Esophagus squamous epithelium (tissue), 5 donors: ENCODE measurements around the gene ANKLE2. TPM values are rescaled to one million over a fixed set of nuclear protein-coding genes. Genes with fewer than 3 reads are reported as not detected.

ENCODE experiments used
- DNase-seq: peaks from one replicate; lab custom pipeline; 2025; lab: John Stamatoyannopoulos, UW
- H3K27ac ChIP-seq, 4 donors: fragments of 200-600 bp; sonication (generic); one replicate each; pipeline ENCODE4 v1.5.1; 2016 to 2019; ENCODE audit warnings: mild to moderate bottlenecking in 1 of 4
- H3K27me3 ChIP-seq, 4 donors: fragments of 200-600 bp; sonication (generic); 1 replicate in 3 of 4; 2 replicates in 1 of 4; pipeline versions ENCODE4 v1.5.1 to v1.6.0; 2017 to 2021; ENCODE audit warnings: antibody characterized with exemption in 1 of 4
- H3K36me3 ChIP-seq, 3 donors: fragments of 200-600 bp; sonication (generic); one replicate each; pipeline ENCODE4 v1.5.1; 2016 to 2019
- H3K4me1 ChIP-seq, 3 donors: fragments of 200-600 bp; sonication (generic); one replicate each; pipeline ENCODE4 v1.5.1; 2017 to 2019
- H3K4me3 ChIP-seq, 4 donors: fragments of 200-600 bp; sonication (generic); 1 replicate in 3 of 4; 2 replicates in 1 of 4; pipeline ENCODE4 v1.5.1; 2016 to 2019; ENCODE audit warnings: mild to moderate bottlenecking in 2 of 4, moderate library complexity in 1 of 4
- H3K9me3 ChIP-seq, 3 donors: fragments of 200-600 bp; sonication (generic); one replicate each; pipeline ENCODE4 v1.5.1; 2016 to 2019
- POLR2A ChIP-seq, 4 donors: fragments of 450-650 bp; IDR thresholded peaks; one replicate each; pipeline ENCODE4 v1.6.1; 2017; ENCODE audit warnings: antibody characterized with exemption in 4 of 4, mild to moderate bottlenecking in 4 of 4, moderate library complexity in 3 of 4
- WGBS, 2 donors: methylation state at CpG; one replicate each; pipeline ENCODE4 v1.1.5; 2018; 5-methylcytosine and 5-hydroxymethylcytosine counted together
- intact Hi-C: fragments of 100-400 bp; cut with DNase I; formaldehyde crosslinking; loops from one replicate; pipeline ENCODE4 v1.15.0; 2022
- total RNA-seq, 4 donors: library from RNA; depleted of rRNA; stranded (reverse); fragments of >200 nt; gene quantifications; one replicate each; pipeline ENCODE4 v1.1.0, GENCODE V29; 2016
- TF ChIP-seq, protein P1 (sequence below), 6 experiments: fragments of 450-650 bp in 4 of 6; fragments of 200-600 bp in 2 of 6; sonication (generic) in 2 of 6; IDR thresholded peaks; one replicate each; pipeline ENCODE4 v1.5.1; 2016 to 2019; ENCODE audit warnings: antibody characterized with exemption in 6 of 6, mild to moderate bottlenecking in 4 of 6, moderate library complexity in 4 of 6
- donor health status: DM: yes; HTN: yes; CAD: no.

ANKLE2 gene
- total RNA-seq, 4 donors from 2014 or later: 26.4 to 73.5 (median 57.7) TPM

DNA sequence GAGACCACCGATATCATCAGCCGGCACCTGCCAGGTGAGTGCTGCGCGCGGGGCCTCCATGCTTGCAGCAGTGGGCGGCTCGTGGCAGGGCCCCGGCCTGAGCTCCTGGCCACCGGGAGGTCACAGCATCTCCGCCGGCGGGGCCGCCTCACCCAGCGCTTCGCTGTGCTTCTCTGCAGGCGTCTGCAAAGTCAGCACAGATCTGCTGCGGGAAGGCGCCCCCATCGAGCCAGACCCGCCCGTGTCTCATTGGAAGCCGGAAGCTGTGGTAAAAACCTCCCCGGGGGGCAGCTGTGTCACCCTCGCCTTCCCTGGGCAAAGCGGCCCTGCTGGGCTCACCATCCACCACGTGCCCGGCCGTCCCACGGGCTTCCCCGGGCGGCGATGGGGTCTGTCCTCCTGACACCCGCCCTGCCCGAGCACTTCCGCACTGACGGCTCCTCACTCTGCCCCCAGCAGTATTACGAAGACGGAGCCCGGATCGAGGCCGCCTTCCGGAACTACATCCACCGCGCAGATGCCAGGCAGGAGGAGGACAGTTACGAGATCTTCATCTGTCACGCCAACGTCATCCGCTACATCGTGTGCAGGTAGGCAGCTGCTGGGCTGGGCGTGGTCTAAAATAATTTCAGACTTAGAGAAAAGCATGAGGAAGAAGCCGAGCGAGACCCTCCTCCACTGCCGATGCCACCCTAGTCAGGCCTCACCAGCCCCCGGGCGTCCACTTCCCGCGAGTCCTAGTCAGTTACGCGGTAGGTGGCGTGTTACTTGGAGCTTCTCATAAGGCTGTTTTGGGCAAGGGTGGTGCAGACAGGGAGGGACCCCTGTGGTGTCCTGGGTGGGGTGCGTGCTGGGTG, 43.9 kb downstream of the ANKLE2 start:
- Histone ChIP-seq H3K27me3 (no peaks in the 10 kb centered on the region), H3K9me3 (no peaks in the 10 kb centered on the region), H3K36me3 (peaks cover 21 to 82% (median 44%) of the 10 kb centered on the region in 3 donors), H3K4me1 (peaks cover 0 to 13% (median 6%) of the 10 kb centered on the region in 3 donors), H3K4me3 (no peak overlapping the region), H3K27ac (no peak overlapping the region)
- TF ChIP-seq, protein P1, sequence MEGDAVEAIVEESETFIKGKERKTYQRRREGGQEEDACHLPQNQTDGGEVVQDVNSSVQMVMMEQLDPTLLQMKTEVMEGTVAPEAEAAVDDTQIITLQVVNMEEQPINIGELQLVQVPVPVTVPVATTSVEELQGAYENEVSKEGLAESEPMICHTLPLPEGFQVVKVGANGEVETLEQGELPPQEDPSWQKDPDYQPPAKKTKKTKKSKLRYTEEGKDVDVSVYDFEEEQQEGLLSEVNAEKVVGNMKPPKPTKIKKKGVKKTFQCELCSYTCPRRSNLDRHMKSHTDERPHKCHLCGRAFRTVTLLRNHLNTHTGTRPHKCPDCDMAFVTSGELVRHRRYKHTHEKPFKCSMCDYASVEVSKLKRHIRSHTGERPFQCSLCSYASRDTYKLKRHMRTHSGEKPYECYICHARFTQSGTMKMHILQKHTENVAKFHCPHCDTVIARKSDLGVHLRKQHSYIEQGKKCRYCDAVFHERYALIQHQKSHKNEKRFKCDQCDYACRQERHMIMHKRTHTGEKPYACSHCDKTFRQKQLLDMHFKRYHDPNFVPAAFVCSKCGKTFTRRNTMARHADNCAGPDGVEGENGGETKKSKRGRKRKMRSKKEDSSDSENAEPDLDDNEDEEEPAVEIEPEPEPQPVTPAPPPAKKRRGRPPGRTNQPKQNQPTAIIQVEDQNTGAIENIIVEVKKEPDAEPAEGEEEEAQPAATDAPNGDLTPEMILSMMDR (IDR thresholded peaks at IDR 0.05): no peak
- TF ChIP-seq POLR2A (IDR thresholded peaks at IDR 0.05): no peak
- intact Hi-C loops: no loop called here
- 95 to 98% methylated on average over 30 to 42 of the region's 61 CpGs for WGBS, 2 donors
- no peak for DNase-seq

DNA sequence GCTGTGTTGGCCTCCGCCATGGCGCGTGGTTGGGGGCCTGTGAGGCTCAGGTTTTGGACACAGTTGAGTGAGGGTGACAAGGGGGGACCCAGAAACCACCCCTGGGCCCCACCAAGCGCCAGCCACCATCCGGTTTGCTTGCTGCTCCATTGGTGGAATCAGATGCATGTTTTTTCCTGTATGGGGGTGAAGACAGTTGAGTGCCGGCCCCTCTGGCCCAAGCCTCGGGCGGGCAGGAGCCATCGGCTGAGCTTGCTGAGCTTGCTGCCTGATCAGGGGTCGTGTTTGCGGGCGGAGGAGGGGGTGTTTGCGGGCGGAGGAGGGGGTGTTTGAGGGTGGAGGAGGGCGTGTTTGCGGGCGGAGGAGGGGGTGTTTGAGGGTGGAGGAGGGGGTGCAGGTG, 44.6 kb downstream of the ANKLE2 start:
- Histone ChIP-seq H3K27me3 (no peaks in the 10 kb centered on the region), H3K9me3 (no peaks in the 10 kb centered on the region), H3K36me3 (peaks cover 21 to 75% (median 44%) of the 10 kb centered on the region in 3 donors), H3K27ac (no peak overlapping the region), H3K4me1 (peaks cover 0 to 21% (median 10%) of the 10 kb centered on the region in 3 donors), H3K4me3 (no peak overlapping the region)
- TF ChIP-seq POLR2A (IDR thresholded peaks at IDR 0.05): no peak
- TF ChIP-seq, protein P1 (IDR thresholded peaks at IDR 0.05): no peak
- 40 to 80% methylated on average over 1 to 2 of the region's 17 CpGs for WGBS, 2 donors
- intact Hi-C loops: no loop called here
- DNase-seq: no peak

DNA sequence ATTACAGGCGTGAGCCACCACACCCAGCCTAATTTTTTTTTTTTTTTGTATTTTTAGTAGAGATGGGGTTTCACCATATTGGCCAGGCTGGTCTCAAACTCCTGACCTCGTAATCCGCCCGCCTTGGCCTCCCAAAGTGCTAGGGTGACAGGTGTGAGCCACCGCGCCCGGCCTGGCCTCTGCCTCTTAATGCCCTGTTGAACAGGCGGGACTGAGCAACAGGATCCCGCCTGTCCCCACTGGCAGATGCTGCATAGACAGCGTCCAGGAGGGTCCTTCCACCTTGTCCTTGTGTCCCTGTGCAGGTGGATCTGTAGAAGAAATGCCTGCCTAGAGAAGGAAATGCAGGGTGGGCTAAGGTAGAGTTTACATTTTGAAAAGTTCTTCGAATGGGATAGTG, 45.3 kb downstream of the ANKLE2 start:
- no peak for DNase-seq
- no peak for TF ChIP-seq POLR2A (IDR thresholded peaks at IDR 0.05)
- TF ChIP-seq, protein P1 (IDR thresholded peaks at IDR 0.05): no peak
- peaks cover 19 to 68% (median 41%) of the 10 kb centered on the region in 3 donors for H3K36me3 ChIP-seq
- no peaks in the 10 kb centered on the region for H3K27me3 ChIP-seq
- H3K4me1 ChIP-seq: peaks cover 3 to 27% (median 17%) of the 10 kb centered on the region in 3 donors
- H3K9me3 ChIP-seq: no peaks in the 10 kb centered on the region
- no peak overlapping the region for H3K27ac ChIP-seq
- WGBS, 2 donors: 87 to 95% methylated on average over 9 to 11 of the region's 11 CpGs
- intact Hi-C loops: no loop called here
- H3K4me3 ChIP-seq: no peak overlapping the region

DNA sequence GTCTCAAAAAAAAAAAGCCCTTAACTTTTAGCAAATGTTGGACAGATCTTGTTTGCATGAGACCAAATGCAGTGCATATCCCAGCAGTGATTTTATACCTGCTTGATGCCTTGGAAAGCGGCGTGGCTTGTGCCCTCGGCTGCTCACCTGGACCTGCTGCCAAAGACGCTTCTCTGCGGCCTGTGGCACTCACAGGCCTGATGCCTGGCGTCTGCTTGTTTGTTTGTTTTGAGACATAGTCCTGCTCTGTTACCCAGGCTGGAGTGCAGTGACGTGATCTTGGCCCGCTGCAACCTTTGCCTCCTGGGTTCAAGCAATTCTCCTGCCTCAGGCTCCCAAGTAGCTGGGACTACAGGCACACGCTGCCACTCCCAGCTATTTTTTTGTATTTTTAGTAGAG, 45.8 kb downstream of the ANKLE2 start:
- Histone ChIP-seq H3K4me3 (no peak overlapping the region), H3K9me3 (no peaks in the 10 kb centered on the region), H3K36me3 (peaks cover 14 to 64% (median 36%) of the 10 kb centered on the region in 3 donors), H3K4me1 (peaks cover 6 to 30% (median 17%) of the 10 kb centered on the region in 3 donors), H3K27ac (no peak overlapping the region), H3K27me3 (no peaks in the 10 kb centered on the region)
- intact Hi-C loops: no loop called here
- WGBS, 2 donors: 91 to 94% methylated on average over 9 of the region's 9 CpGs
- no peak for TF ChIP-seq POLR2A (IDR thresholded peaks at IDR 0.05)
- TF ChIP-seq, protein P1 (IDR thresholded peaks at IDR 0.05): no peak
- DNase-seq: no peak

DNA sequence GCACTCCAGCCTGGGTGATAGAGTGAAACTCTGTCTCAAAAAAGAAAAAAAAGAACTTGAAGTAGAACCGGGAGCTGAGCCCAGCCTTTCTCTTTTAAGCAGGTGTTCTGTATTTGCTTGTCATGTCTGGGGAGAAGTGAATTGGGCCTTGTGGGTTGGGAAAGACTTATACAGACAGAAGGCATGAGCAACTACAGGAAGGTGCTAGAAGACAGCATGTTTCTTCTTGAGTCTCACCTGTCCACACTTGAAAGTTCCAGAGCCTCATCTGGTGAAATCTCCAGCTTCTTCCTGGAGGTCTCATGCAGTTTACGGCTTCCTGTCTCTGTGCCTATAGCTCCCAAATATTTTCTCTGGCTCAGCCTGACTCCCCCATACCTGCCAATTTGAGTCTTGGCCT, 48.5 kb downstream of the ANKLE2 start:
- 51 to 60% methylated on average over 2 of the region's 2 CpGs for WGBS, 2 donors
- H3K9me3 ChIP-seq: no peaks in the 10 kb centered on the region
- intact Hi-C loops: no loop called here
- H3K36me3 ChIP-seq: peaks cover 0 to 37% (median 17%) of the 10 kb centered on the region in 3 donors
- H3K27me3 ChIP-seq: no peaks in the 10 kb centered on the region
- peaks cover 13 to 43% (median 21%) of the 10 kb centered on the region in 3 donors for H3K4me1 ChIP-seq
- no peak for DNase-seq
- H3K27ac ChIP-seq: peak overlapping the region in 3 of 4 donors; percentile 52 to 67 (median 66)
- no peak for TF ChIP-seq POLR2A (IDR thresholded peaks at IDR 0.05)
- peak overlapping the region in 1 of 4 donors; percentile 13 for H3K4me3 ChIP-seq
